DMS114 treated with DMSO at 0.1 percent for 48 hours (cell line): ENCODE data around the gene NEURL1B.

ENCODE experiments used
- DNase-seq: peaks from one replicate; lab custom pipeline; 2025; ENCODE audit not compliant: unreplicated experiment; lab: John Stamatoyannopoulos, UW

Gene NEURL1B

GRCh38 chr5:172608773-172609172 is 32.3 kb upstream of the NEURL1B start:
- DNase-seq, result no peak

GRCh38 chr5:172610643-172611042 is 30.4 kb upstream of the NEURL1B start:
- no peak for DNase-seq

GRCh38 chr5:172611913-172612312 is 29.1 kb upstream of the NEURL1B start:
- DNase-seq, result no peak

GRCh38 chr5:172612771-172613170 is 28.3 kb upstream of the NEURL1B start:
- no peak for DNase-seq

- no peak for DNase-seq
Observed at GRCh38 chr5:172616136-172616535, 24.9 kb upstream of the NEURL1B start.

GRCh38 chr5:172616730-172617129 is 24.3 kb upstream of the NEURL1B start:
- DNase-seq, result no peak

- DNase-seq, result no peak
Observed at GRCh38 chr5:172617817-172618216, 23.2 kb upstream of the NEURL1B start.

- DNase-seq, result no peak
Observed at GRCh38 chr5:172618574-172619365, 22.3 kb upstream of the NEURL1B start.

- no peak for DNase-seq
Observed at GRCh38 chr5:172620506-172620905, 20.6 kb upstream of the NEURL1B start.

- DNase-seq, result no peak
Observed at GRCh38 chr5:172622091-172623046, 18.7 kb upstream of the NEURL1B start.

- DNase-seq, result no peak
Observed at GRCh38 chr5:172623313-172623980, 17.6 kb upstream of the NEURL1B start.

- no peak for DNase-seq
Observed at GRCh38 chr5:172624083-172624995, 16.7 kb upstream of the NEURL1B start.

GRCh38 chr5:172624996-172625964 is 15.8 kb upstream of the NEURL1B start:
- no peak for DNase-seq

- DNase-seq, result no peak
Observed at GRCh38 chr5:172626031-172626581, 15.0 kb upstream of the NEURL1B start.

GRCh38 chr5:172630082-172630481 is 11.0 kb upstream of the NEURL1B start:
- DNase-seq, result no peak

- DNase-seq, result no peak
Observed at GRCh38 chr5:172630482-172630881, 10.6 kb upstream of the NEURL1B start.

- no peak for DNase-seq
Observed at GRCh38 chr5:172630986-172631385, 10.1 kb upstream of the NEURL1B start.

- DNase-seq, result no peak
Observed at GRCh38 chr5:172632346-172633092, 8.5 kb upstream of the NEURL1B start.
